Colonic mucosa (tissue), 4 donors: ENCODE results near the gene SEMA3B. TPM values are rescaled to one million over a fixed set of nuclear protein-coding genes. Genes with fewer than 3 reads are reported as not detected.

Experiments
- DNase-seq: peaks from one replicate; pipeline ENCODE4 v3.0.0-alpha.2; 2020
- H3K27ac ChIP-seq: fragments of 200-600 bp; one replicate; pipeline ENCODE4 v1.8.0; 2021
- H3K27me3 ChIP-seq: fragments of 200-600 bp; one replicate; pipeline ENCODE4 v1.8.0; 2021
- H3K36me3 ChIP-seq: fragments of 200-600 bp; one replicate; pipeline ENCODE4 v1.8.0; 2021
- H3K4me1 ChIP-seq: fragments of 200-600 bp; one replicate; pipeline ENCODE4 v1.8.0; 2021; ENCODE audit warnings: mild to moderate bottlenecking
- H3K4me3 ChIP-seq: fragments of 200-600 bp; one replicate; pipeline ENCODE4 v1.8.0; 2021
- H3K9ac ChIP-seq, 2 donors: one replicate each; pipeline ENCODE4 v1.7.0; 2013; ENCODE audit warnings: control low read depth in 2 of 2, low read depth in 2 of 2, low read length in 2 of 2
- H3K9me3 ChIP-seq: fragments of 200-600 bp; one replicate; pipeline ENCODE4 v1.8.0; 2021
- intact Hi-C: fragments of 100-400 bp; cut with DNase I; formaldehyde crosslinking; loops from one replicate; pipeline ENCODE4 v1.14.1; 2022
- total RNA-seq, 2 donors: library from RNA; stranded (reverse); fragmentation: NEBNext Ultra II Directional in 1 of 2; extraction: Animal tissue kit (Norgen Biotek cat#: 25700) in 1 of 2; gene quantifications; one replicate each; pipeline ENCODE4 v1.2.1, GENCODE V29; 2021
- TF ChIP-seq, protein P1 (sequence below): fragments of 200-600 bp; IDR thresholded peaks from one replicate; pipeline ENCODE4 v1.8.0; 2022; ENCODE audit warnings: antibody characterized with exemption, mild to moderate bottlenecking
- donor health status: healthy.
- donor health status: DM: no; HTN: no; CAD: no.
- donor health status: DM: no; HTN: no; CAD: no.

Gene SEMA3B
- total RNA-seq, 2 donors from 2014 or later: 51.6 to 57.0 TPM

GRCh38 chr3:50246517-50246954 is 22.4 kb upstream of the SEMA3B start:
- Histone ChIP-seq H3K9ac (peak overlapping the region; percentile 48 to 74), H3K36me3 (no peaks in the 10 kb centered on the region), H3K9me3 (no peaks in the 10 kb centered on the region), H3K4me1 (peaks cover 14% of the 10 kb centered on the region), H3K27ac (peak overlapping the region; percentile 69), H3K27me3 (no peaks in the 10 kb centered on the region), H3K4me3 (peak overlapping the region; percentile 43)
- TF ChIP-seq, protein P1, sequence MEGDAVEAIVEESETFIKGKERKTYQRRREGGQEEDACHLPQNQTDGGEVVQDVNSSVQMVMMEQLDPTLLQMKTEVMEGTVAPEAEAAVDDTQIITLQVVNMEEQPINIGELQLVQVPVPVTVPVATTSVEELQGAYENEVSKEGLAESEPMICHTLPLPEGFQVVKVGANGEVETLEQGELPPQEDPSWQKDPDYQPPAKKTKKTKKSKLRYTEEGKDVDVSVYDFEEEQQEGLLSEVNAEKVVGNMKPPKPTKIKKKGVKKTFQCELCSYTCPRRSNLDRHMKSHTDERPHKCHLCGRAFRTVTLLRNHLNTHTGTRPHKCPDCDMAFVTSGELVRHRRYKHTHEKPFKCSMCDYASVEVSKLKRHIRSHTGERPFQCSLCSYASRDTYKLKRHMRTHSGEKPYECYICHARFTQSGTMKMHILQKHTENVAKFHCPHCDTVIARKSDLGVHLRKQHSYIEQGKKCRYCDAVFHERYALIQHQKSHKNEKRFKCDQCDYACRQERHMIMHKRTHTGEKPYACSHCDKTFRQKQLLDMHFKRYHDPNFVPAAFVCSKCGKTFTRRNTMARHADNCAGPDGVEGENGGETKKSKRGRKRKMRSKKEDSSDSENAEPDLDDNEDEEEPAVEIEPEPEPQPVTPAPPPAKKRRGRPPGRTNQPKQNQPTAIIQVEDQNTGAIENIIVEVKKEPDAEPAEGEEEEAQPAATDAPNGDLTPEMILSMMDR: peak; percentile 50
- intact Hi-C loops: loop anchor here (1.0 kb wide), 1 partner anchor 20 kb away; no protein-coding TSS in a partner anchor
- peak; percentile 53 for DNase-seq

- H3K4me1 ChIP-seq: peaks cover 14% of the 10 kb centered on the region
- DNase-seq: peak; percentile 69
- intact Hi-C loops: no loop called here
Measured at GRCh38 chr3:50248387-50248786, 20.6 kb upstream of the SEMA3B start.

GRCh38 chr3:50249457-50249856 is 19.5 kb upstream of the SEMA3B start:
- Histone ChIP-seq H3K27me3 (no peaks in the 10 kb centered on the region), H3K36me3 (no peaks in the 10 kb centered on the region), H3K9me3 (no peaks in the 10 kb centered on the region), H3K4me1 (peaks cover 14% of the 10 kb centered on the region), H3K4me3 (no peak overlapping the region), H3K9ac (no peak overlapping the region), H3K27ac (no peak overlapping the region)
- no peak for DNase-seq
- intact Hi-C loops: no loop called here
- TF ChIP-seq, protein P1: no peak

More at GRCh38 chr3:50248387-50248786, 20.6 kb upstream of the SEMA3B start:
- H3K27ac ChIP-seq: peak overlapping the region; percentile 10
- H3K9ac ChIP-seq: peak overlapping the region; percentile 41 to 48
- no peaks in the 10 kb centered on the region for H3K9me3 ChIP-seq
- H3K36me3 ChIP-seq: no peaks in the 10 kb centered on the region
- TF ChIP-seq, protein P1: no peak
- H3K4me3 ChIP-seq: no peak overlapping the region
- no peaks in the 10 kb centered on the region for H3K27me3 ChIP-seq

GRCh38 chr3:50250514-50250913 is 18.4 kb upstream of the SEMA3B start:
- Histone ChIP-seq H3K9me3 (no peaks in the 10 kb centered on the region), H3K4me1 (peaks cover 9% of the 10 kb centered on the region), H3K36me3 (no peaks in the 10 kb centered on the region), H3K4me3 (no peak overlapping the region), H3K27ac (no peak overlapping the region), H3K9ac (no peak overlapping the region), H3K27me3 (no peaks in the 10 kb centered on the region)
- intact Hi-C loops: no loop called here
- TF ChIP-seq, protein P1: no peak
- no peak for DNase-seq

DNA sequence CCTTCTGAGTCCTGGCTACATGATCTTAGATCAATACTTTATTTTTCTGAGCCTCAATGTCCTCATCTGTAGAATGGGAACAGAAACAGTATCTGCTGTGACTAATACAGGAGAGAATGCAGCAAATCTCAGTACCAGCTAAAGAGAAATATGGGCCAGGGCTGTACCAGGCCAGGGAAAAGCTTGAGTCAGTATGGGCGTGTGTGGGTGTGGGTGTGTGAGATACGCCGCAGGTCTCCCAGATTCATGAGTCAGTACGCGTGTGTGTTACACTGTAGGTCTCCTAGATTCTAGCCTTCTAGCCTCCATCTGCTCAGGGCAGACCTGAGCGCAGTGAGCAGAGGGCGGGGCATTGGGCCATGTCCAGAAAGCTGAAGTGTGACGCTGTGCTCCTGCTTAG is 17.7 kb upstream of the SEMA3B start:
- Histone ChIP-seq H3K27ac (no peak overlapping the region), H3K9ac (no peak overlapping the region), H3K4me3 (no peak overlapping the region), H3K27me3 (no peaks in the 10 kb centered on the region), H3K4me1 (peaks cover 4% of the 10 kb centered on the region), H3K9me3 (no peaks in the 10 kb centered on the region), H3K36me3 (peaks cover 2% of the 10 kb centered on the region)
- no peak for DNase-seq
- intact Hi-C loops: no loop called here
- TF ChIP-seq, protein P1: no peak
